ENCODE measurements around the gene PHF1.
A peak's percentile ranks its signal among the peaks of the same experiment; 100 is the strongest.

PHF1 gene

DNA sequence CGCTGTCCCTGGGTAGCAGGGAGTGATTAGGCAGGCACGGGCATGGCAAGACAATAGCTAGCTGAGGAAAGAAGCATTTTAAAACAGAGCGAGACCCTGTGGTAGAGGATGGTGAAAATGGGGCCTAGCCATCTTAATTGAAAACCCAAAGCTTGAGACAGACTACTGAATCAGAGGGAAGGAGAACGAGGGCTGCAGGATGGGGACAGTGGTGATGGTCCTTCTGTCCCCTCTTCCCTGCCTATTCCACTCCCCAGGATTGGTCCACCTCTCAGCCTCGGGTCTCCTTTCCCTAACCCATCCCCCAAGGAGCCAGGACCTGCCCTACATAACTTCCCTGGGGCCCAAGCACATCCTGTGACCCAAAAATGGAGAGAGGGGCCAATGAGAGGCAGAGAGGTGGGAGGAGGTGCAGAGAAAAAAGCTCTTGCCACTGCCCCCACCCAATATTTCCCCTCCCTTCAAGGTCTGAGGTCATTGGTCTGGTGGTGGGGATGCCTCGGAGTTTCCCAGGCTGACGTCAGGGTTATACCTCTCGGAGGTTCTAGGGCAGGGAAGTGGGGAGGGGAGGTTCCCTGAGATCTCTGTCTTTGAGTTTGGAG, 8.0 kb downstream of the PHF1 start:
- peak; percentile 83 for DNase-seq

DNA sequence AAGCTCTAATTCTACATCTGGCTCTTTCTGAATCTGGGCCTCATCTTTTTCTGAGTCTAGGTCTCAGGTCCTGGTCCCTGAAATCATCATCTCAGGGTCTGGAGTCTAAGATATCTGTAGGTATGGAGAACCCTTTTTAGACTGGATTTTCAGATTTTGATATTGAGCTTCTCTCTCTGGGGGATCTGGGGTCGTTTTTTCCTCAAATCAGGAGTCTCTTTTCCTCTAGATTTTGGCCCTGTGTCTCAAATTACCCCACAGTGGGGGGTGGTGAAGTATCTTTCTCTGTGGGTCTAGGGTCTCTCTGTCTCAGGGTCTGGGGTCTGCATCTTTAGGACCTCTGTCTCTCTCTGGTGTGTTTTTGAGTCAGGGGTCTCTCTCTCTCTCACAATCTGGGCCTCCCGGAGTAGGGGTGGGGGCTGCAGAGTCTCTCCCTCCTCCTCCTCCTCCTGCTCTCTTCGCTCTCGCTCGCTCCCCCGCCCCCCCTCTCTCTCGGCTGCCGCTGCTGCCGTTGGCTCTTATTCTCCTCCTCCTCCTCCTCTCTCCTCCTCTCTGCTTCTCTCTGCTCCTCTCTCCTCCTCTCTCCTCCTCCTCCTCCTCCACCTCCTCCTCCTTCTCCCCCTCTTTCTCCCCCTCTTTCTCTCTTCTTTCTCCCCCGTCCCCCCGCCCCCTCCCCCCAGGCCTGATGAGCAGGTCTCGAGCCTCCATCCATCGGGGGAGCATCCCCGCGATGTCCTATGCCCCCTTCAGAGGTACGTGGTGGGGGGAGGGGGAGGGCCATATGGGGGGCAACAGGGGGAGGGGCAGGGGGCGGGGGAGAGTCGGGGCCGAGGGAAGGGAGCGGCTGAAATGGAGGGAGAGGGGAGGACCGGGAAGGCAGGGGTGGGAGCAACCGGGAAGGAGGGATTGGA, 9.0 kb downstream of the PHF1 start, which contains the start of gene SYNGAP1:
SYNGAP1 (plus strand) TSS at position 486 of the 911 bp plus-strand sequence; CDS start at position 686, 200 bp downstream.
- DNase-seq, result peak; percentile 60

GRCh38 chr6:33420491-33421343, 9.9 kb downstream of the PHF1 start:
- no peak for DNase-seq

DNA sequence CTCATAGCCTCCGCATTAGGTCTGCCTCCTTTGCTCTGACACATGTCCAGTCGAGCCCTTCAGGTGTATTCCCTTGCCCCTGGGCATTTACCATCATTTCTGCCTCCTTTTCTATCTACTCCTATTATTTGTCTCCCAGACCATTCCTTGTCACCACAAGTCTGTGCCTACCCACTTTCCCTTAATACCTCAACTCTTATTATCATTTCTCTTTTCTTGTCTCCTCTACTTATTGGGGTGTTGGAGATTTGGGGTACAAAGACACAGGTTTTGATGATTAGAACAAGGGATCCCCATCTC, 10.5 kb downstream of the PHF1 start:
- no peak for DNase-seq

DNA sequence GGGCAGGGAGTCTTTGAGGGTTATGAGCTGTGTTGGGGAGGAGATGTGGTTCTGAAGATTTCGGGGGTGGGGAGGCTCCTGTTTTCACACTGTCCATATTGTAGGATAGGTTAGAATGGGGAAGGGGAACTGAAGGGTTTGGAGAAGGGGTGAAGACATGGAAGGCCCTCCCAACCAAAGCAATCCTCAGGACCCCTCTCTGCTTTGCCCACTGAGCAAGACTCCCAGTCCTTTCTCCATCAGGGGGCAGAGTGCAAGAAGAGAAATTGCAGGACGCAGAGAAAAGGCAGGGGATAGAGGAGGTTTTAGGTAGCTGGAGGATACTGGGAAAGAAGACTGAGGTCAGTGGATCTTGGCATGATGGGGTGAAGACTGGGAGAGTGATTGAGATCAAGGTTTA, 13.0 kb downstream of the PHF1 start:
- no peak for DNase-seq

DNA sequence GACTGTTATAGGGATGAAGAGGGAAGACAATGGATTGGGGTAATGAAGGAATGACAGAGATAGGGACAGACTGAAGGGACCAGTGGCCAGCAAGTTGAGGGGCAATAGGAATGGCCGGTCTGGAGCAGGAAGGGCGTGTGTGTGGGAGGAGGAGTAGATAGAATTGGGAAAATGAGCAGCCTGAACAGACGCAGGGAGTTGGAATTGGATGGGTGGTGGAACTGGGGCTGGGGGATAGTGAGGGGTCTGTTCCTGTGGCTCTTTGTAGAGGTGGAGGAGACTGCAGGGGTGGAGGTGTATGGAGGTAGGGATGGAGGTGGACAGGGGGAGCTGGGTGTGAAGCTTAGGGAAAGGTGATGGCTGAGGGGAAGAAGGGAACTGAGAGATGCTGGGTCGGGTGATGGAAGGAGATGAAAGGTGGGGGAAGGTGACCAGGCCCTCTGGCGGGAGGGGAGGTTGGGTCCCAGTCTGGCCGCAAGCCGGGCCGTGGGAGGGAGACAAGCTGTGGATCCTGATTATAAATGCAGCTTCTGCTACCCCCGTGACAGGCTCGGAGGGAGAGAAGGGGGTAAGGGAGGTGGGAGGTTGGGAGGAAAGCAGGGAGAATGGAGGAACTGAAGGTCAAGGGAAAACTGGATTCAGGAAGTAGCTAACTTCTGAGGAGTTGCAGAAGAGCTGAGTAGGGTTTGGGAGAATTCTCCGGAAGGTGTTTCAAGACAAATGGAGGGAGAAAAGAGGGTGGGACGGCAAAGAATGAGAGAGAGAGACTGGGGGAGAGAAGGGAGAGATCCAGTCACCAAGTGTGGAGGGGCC, 14.2 kb downstream of the PHF1 start:
- no peak for DNase-seq

- peak; percentile 87 for DNase-seq
These were observed 15.1 kb downstream of the PHF1 start for GRCh38 chr6:33425668-33426577.

DNA sequence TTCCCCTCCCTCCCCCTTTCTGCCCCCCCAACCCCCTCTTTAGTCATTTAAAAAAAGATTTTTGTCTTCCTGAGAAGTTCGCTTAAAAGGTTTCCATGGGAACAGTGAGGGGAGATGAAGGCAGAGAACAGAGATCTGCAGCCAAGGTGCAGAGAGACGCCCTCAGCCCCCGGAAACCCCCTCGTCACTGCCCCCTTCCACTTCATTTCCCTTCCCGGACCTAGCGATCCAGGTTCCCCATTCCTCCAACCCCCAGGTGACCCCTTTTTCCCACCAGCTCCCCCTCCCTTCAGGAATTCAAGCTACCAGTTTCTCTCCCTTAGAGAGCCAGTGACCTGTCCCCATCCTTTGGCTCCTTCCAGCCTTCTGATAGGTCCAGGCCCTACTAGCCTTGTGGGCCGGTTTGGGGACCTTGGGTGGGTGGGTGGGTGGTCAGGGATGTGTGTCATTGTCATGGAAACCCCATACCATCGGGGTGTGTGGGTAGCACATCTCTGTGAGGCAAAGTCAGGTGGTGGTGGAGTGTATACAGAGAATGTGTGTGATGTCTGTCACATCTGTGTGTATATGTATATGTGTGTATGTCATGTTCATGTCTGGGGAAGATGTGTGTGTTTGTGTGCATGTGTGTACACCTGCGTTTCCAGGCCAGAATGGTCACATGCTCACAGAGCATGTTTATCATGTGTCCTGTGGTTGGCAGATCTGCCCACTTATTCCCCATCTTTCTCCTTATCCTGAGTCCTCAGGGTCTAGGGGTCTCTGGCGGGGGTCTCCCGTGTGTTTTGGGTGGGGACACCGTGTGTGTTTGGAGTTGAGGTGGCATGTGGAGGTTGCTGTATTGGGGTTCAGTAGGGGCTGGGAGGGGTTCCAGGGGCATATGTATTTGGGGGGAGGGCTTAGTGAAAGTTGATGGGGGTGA, 16.0 kb downstream of the PHF1 start:
- peak; percentile 40 for DNase-seq

DNA sequence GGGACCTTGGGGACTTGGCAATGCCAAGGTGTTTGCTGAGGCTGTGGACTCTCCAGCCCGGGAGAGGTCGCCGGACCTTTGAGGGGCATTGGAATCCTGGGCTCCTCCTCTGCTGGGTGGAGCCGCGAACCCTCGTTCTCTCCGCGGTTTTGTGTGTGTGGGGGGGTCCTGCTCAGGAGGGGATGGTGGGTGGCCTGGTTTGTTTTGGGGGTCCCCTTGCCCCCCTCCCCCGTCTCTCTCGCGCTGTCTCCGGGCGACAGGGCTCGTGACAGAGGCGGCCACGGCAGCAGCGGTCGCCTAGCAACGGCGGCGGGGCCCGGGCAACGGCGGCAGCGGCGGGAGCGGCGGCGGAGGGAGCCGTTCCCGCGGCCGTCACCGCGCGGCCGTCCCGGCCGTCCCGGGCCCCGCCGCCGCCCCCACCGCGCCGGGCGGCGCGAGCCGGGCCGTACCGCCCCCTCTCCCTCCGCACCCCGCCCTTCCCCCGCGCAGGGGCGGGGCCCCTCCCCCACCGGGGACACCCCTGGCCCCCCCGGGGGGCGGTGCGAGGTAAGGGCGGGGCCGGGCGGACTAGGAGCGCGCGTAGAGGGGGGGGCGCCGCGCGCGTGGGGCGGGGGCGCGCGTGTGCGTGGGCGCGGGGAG, 16.9 kb downstream of the PHF1 start:
- peak; percentile 52 for DNase-seq

DNA sequence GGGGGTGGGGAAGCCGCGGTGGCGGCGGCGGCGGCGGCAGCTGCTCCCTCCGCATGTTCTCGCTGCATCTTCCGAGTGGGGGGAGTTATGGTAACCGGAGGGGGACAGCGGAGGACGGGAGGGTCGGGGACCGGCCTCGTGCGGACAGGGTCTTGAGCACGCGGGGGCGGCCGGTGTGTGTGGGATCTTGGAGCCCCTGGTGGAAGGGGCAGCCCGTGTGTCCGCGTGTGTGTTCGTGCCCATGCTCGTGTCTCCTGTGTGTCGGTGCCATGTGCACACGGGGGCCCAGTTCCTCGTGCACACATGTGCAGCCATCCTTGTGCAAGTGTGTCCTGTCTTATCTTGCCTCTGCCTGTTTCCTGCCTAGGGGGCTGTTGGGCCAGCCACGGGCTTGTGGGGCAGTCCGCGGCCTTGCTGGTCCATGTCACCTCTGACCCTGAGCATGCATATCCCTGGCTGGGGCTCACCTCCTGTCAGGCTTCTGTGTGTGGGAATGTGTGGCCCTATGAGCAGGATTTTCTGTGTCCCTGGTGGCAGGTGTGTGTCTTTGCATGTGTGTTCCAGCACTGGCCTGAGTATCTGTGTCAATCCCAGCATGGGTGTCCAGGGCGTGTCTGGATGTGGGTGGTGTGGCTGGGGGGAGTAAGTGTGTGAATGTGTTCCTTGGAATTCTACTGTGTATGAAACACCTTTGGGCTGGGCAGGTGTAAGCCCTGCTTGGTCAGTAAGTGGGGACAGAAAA, 17.6 kb downstream of the PHF1 start:
- peak; percentile 65 for DNase-seq

DNA sequence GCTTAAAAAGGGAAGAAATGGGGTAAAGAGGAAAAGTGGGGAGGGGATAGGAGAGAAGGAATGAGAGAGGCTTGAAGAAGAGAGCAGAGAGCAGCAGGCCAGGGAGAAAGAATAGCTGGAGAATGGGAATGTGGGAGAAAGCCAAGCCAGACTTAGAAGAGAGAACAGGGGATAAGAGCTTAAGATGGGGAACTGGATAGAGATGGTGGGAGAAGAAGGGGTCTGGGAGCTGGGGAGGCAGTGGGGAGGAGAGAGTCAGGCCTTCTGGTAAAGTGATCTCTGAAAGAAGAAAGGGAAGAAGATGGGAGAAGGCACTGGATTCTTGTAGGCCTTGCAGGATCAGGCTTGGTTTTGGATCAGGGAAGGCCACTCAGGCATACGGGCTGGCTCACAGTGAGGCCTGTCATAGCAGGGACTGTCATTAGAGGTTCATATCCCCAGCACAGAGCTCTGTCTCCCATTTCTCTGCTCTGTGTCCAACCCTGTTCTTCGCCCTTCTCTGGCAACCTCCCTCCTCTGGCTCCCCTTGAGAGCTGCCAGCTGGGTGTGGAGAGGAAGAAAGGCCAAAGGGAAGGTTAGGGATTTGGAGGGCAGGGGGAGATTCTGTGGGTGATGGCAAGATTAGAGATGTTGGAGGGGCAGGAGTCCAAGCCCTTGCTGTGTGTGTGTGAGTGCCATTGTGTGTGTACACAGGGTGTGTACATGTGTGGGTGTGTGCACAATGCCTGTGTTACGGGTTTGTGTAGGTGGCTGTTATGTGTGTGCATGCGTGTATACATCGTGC, 18.3 kb downstream of the PHF1 start:
- DNase-seq, result no peak

DNA sequence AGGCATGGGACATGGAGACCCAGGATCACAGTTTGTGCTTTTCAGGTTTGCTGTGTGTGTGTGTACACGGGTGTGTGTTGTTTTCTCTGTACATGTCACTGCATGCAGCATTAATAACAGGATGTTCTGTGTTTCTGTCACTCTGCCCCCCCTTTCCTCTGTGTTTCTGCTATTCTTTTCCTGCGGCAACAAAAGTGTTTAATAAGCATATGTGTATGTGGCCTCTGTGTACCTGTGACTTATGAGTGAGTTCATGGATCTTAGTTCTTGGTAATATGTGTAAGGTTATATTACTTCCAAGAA, 18.9 kb downstream of the PHF1 start:
- peak; percentile 33 for DNase-seq

DNA sequence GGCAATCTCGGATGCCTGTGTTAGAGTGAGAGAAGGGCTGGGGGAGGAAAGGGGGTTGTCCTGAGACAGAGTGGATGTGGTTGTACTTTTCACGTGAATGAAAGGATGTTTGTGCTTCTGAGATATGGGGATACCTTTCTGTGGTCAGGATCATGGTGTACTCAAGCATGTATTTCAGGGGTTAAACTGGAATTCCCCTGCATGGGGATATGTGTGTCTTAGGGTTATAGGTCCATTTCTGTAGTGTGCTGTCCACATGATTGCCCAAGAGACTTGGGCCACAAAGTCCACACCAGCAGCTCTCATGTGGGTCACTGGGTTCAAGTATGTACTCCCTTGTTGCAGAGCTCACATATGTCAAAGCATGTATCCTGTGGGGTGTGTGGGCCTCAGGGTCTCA, 19.5 kb downstream of the PHF1 start:
- peak; percentile 44 for DNase-seq

DNA sequence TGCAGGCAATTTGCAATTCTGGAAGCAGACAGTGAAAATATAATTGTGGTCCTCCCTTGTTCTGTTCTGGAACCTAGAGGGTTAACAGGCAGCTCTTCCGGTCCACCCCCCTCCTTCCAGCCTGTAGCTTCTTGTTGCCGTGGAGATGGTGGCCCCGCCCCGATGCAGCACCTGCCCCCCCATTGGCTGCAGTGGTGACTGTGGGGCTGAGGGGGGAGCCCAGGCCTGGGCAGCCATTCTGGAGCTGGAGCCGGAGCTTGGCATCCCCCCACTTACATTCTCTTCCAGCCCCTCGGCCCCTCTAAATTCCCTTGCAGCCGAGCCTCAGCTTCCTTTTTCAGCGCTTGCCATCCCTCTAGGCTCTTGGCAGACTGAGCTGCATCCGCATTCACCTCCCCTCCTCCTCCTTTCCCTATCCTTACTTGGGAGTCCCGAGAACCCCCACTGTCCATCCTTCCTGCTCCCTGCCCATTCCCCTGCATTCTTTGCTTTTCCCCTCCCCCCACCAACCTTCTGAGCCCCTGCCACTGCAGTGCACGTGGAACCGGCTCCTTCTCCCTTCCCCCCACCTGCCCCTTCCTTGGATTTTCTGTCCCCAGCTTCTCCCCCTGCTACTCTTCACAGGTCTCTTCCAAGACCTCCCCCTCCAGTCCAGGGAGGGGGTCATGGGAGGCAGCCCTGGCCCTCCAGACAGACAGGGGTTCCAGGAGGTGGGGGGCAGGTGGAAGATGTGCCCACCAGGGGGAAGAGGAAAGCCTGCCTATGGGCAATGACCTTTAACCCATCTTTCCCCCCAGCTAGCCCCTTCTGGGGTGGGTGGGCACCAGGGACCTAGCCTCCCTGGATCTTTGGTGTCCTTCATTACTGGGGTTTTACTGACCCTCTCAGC, 20.4 kb downstream of the PHF1 start:
- DNase-seq, result peak; percentile 84

GRCh38 chr6:33431880-33432541, 21.2 kb downstream of the PHF1 start:
- DNase-seq, result no peak

DNA sequence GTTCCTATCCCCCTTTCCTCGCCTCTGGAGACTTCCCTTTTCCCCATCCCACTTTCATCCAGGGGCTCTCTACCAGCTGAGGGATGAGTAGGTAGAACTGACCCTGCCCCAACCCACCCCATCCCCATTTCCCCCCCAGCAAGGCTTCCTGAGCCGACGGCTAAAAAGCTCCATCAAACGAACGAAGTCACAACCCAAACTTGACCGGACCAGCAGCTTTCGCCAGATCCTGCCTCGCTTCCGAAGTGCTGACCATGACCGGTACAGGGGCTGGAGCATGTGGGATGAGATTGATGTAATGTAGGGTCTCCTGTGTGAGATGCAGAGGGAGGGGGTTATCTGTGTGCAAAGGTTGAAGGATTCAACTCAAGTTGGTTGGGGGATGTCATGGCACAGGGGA, 21.7 kb downstream of the PHF1 start:
- no peak for DNase-seq

DNA sequence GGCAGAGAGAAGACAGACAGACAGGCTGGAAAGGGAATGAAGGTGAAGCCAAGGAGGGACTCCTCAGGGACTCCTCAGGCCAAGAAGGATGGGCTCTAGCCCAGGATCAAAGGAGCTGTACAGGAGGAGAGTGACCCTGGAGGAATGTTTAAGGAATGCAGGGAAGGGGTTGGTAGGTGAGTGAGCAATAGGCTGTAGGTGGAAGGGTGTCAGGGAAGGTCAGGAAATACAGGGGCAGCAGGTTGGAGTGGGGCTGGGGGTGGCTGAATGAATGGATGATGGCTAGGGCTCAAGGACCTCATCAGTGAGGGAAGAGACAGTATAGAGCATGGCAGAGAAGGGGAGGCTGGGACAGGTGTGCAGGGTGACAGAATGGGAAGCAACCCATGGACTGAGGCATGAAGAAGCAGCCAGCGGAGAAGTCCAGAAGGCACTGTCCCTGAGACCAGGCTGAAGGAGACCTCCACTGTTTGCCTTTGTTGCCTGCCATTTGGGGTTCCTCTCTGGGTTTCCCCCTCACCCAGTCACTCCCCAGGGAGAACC, 22.3 kb downstream of the PHF1 start:
- DNase-seq, result no peak
